MCF 10A (cell line): ENCODE measurements around the gene BCAS3. TPM values are rescaled to one million over a fixed set of nuclear protein-coding genes. Genes with fewer than 3 reads are reported as not detected.

Source experiments
- BruUV-seq: library from RNA; stranded (reverse); fragments of 400-500 nt; replicated peaks from 2 replicates; lab custom pipeline; 2021; lab: Mats Ljungman, UMichigan
- CTCF ChIA-PET: fragments of 300-600 bp; sonication (Branson Sonifier 250); formaldehyde crosslinking; extraction: SDS; loops from one replicate; lab custom pipeline; 2021; ENCODE audit warnings: antibody characterized with exemption, inconsistent platforms; lab: Yijun Ruan, JAX
- POLR2A ChIA-PET: fragments of 300-600, 350-650 bp; sonication (Branson Sonifier 250); formaldehyde crosslinking; extraction: SDS; loops from one replicate; lab custom pipeline; 2020; ENCODE audit warnings: antibody characterized with exemption, inconsistent platforms; lab: Yijun Ruan, JAX
- DNase-seq: peaks from one replicate; pipeline ENCODE4 v3.0.0-alpha.2; 2018; ENCODE audit not compliant: unreplicated experiment
- H3K27ac Mint-ChIP-seq: one replicate; pipeline ENCODE4 v1.8.0; 2022; ENCODE audit warnings: mild to moderate bottlenecking, low read depth, mixed read lengths; ENCODE audit not compliant: unreplicated experiment
- H3K27me3 Mint-ChIP-seq: one replicate; pipeline ENCODE4 v1.8.0; 2022; ENCODE audit warnings: mixed read lengths; ENCODE audit not compliant: insufficient read depth, unreplicated experiment
- H3K36me3 Mint-ChIP-seq: one replicate; pipeline ENCODE4 v1.8.0; 2022; ENCODE audit warnings: mild to moderate bottlenecking, moderate library complexity, mixed read lengths; ENCODE audit not compliant: insufficient read depth, unreplicated experiment
- H3K4me1 Mint-ChIP-seq: one replicate; pipeline ENCODE4 v1.8.0; 2022; ENCODE audit warnings: mixed read lengths; ENCODE audit not compliant: insufficient read depth, unreplicated experiment
- H3K4me3 Mint-ChIP-seq: one replicate; pipeline ENCODE4 v1.8.0; 2022; ENCODE audit warnings: mild to moderate bottlenecking, moderate library complexity, mixed read lengths; ENCODE audit not compliant: unreplicated experiment
- H3K9me3 Mint-ChIP-seq: one replicate; pipeline ENCODE4 v1.8.0; 2022; ENCODE audit warnings: mixed read lengths; ENCODE audit not compliant: unreplicated experiment
- CTCF ChIP-seq: fragments of 200-600 bp; IDR thresholded peaks from one replicate; pipeline ENCODE4 v1.8.0; 2022; ENCODE audit warnings: antibody characterized with exemption, mild to moderate bottlenecking; ENCODE audit not compliant: unreplicated experiment
- intact Hi-C: fragments of 100-400 bp; cut with micrococcal nuclease; formaldehyde crosslinking; loops from 2 replicates; pipeline ENCODE4 v1.14.1; 2022
- total RNA-seq: library from RNA; stranded (reverse); gene quantifications from 2 replicates; pipeline ENCODE4 v1.2.3, GENCODE V29; 2022

The BCAS3 gene
- total RNA-seq, 1 experiment from 2014 or later, result 14.6 TPM

DNA sequence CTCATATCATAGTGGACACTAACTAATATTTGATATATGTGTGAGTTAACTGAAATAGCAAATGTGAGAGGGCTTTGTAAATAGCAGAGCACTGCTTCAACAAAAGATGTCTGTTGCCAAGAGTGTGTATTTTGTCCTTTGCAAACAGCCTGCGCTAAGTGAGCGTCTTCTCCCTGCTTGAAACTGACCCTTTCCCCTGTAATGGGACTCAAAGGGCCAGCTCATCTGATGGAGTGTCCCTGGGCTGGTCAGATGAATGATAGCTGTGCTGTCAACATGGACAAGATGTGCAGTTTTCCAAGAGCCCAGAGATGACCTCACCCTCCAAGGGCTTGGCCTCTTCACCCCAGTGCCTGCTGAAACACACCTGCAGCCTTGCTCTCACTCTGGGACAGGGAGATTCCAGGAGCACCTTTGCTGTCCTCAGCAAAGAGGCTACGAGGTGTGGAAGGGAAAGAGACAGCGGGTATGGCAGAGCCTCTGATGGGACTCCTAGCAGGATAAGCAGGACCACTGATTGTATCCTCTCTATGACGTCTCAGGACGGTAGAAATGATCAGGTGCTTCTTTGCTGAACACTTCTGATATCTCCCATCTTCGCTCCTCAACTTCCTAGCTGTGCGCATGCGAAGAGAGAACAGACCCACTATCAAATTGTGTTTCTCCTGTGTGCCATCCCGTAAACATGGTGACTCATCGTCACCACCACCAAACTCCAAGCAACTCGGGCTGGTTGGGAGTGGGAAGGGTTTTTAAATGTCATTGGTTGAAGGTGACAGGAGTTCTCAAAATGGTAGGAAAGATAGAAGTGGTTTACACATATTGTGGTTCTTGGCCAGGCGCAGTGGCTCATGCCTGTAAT lies 686.2 kb downstream of the BCAS3 start:
- Mint-ChIP-seq H3K4me3 (no peak overlapping the region), H3K27ac (no peak overlapping the region), H3K36me3 (peaks cover 2% of the 10 kb centered on the region), H3K9me3 (no peaks in the 10 kb centered on the region), H3K27me3 (no peaks in the 10 kb centered on the region), H3K4me1 (peaks cover 18% of the 10 kb centered on the region)
- intact Hi-C loops, result no loop called here
- DNase-seq, result no peak
- CTCF ChIA-PET, result interaction anchor here (0.5 to 0.8 kb wide), 2 partner anchors 43 to 210 kb away, joined by 3 read pairs; no protein-coding TSS in a partner anchor
- no peak for TF ChIP-seq CTCF
- no TSS peak for BruUV-seq
- POLR2A ChIA-PET, result interaction anchor here (1.0 kb wide), 1 partner anchor 35 kb away, joined by 3 read pairs; no protein-coding TSS in a partner anchor

- Mint-ChIP-seq H3K4me1 (peaks cover 18% of the 10 kb centered on the region), H3K4me3 (no peak overlapping the region), H3K36me3 (no peaks in the 10 kb centered on the region), H3K27ac (no peak overlapping the region), H3K9me3 (no peaks in the 10 kb centered on the region), H3K27me3 (no peaks in the 10 kb centered on the region)
- DNase-seq, result no peak
- CTCF ChIA-PET, result interaction anchor here (0.8 kb wide), 1 partner anchor 44 kb away, joined by 3 read pairs; no protein-coding TSS in a partner anchor
- intact Hi-C loops, result no loop called here
- no peak for TF ChIP-seq CTCF
- POLR2A ChIA-PET, result no interaction called here
- no TSS peak for BruUV-seq
Observed at GRCh38 chr17:61364463-61364846, 686.8 kb downstream of the BCAS3 start.

DNA sequence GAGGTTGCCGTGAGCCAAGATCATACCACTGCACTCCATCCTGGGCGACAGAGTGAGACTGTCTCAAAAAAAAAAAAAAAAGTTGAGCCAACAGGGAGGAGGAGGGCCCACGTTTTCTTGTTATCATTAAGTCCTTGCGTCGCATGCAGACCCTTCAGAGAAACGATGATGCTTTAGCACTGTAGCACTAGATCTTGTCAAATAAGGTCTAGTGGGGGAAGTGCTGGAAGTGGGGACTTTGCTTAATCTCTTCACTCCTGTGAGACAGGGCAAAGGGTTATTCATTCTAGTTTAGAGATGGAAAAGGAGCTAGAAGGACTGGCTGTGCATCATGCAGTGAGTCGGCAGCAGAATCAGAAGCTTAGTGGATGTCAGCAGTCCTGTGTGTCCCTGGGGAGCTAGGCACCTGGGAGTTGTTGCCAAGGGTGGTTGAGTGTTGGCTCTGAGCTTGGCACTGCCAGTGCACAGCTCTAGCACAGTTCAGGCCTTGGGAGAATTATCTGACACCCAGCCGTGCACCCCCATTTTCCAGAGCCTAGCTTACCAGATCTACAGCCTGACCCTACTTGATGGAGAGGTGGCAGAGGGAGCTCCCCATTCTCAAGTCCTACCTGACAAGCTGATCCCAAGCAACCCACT lies 688.5 kb downstream of the BCAS3 start:
- POLR2A ChIA-PET, result interaction anchor here (0.6 kb wide), 1 partner anchor 90 kb away, joined by 3 read pairs; no protein-coding TSS in a partner anchor
- CTCF ChIA-PET, result interaction anchor here (0.7 kb wide), 1 partner anchor 20 kb away, joined by 3 read pairs; no protein-coding TSS in a partner anchor
- TF ChIP-seq CTCF, result no peak
- Mint-ChIP-seq H3K27ac (no peak overlapping the region), H3K27me3 (no peaks in the 10 kb centered on the region), H3K36me3 (no peaks in the 10 kb centered on the region), H3K4me1 (peaks cover 7% of the 10 kb centered on the region), H3K4me3 (no peak overlapping the region), H3K9me3 (no peaks in the 10 kb centered on the region)
- BruUV-seq, result no TSS peak
- intact Hi-C loops, result no loop called here
- DNase-seq, result no peak
